ENCODE results near the gene ATP6V0C.

- TF ChIP-seq POLR2A (IDR thresholded peaks at IDR 0.05), result no peak
- no peak for TF ChIP-seq CTCF (IDR thresholded peaks at IDR 0.05 in 4 of 5, conservative IDR thresholded peaks at IDR 0.05 in 1 of 5)
Measured at GRCh38 chr16:2505695-2506094, 8.1 kb upstream of the ATP6V0C start.

Measured in gastrocnemius medialis (tissue), 4 donors.